Non-pigmented ciliary epithelial cell (primary cell): Measurements from ENCODE around the gene TMSB15C.
"Not testable (repeated sequence)": the region's sequence is repeated elsewhere in the genome, so short reads cannot be mapped to it uniquely, and the experiment has no call there.

Experiments used
- DNase-seq: peaks from one replicate; pipeline ENCODE4 v3.0.0-alpha.2; 2010; ENCODE audit warnings: low read depth

TMSB15C gene

DNA sequence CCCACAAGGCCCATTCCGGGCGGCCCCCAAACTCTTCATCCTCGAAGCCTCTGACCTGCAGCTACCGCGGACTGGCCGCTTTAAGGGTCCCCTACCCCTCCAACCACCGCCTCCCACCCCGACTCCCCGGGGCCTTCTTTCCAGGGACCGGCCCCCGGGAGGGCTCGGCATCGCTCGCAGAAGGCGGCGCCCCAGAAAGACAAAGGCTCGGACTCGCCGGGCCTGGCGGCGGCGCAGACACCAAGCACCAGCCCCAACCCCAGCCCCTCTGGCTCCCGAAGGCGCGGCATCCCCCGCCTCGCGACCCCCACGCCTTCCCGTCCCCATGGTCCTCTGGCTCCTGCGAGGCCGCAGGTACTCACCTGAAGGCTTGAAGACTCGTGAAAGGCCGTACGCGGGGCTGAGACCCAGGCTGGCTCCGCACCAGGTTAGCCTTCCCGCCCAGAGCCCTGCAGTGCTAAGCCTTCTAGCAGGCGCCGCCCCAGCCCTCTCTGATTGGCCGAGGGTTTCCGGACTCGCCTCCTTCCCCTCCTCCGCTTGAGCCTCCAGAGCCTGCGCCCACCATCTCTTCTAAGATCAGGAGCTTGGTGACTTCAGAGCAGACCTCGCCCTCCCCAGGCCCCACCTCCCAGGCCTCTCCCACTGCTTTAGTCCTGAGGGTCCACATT lies at the start of gene TMSB15C:
Gene TMSB15C, minus strand, starts transcription at position 459 of the 668 bp plus-strand sequence.
- not testable (repeated sequence) for DNase-seq

DNA sequence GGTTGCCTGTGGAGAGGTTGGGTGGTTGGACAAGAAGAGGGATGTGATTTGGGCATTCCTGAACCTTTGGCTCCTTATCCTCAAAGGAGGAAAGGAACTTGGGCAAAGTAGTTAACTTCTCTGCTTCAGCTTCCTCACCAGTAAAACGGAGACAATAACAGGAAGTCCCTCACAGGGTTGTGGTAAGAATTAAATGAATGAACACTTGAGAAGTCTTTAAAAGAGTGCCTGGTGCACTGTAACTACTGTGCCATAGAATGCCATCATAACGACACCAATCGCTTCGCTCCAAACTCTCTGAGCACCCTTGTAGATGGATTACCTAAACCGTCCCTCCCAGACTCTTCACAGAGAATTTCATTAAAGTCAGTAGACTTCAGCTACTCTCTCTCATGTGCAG lies 46.8 kb upstream of the TMSB15C start:
- no peak for DNase-seq

DNA sequence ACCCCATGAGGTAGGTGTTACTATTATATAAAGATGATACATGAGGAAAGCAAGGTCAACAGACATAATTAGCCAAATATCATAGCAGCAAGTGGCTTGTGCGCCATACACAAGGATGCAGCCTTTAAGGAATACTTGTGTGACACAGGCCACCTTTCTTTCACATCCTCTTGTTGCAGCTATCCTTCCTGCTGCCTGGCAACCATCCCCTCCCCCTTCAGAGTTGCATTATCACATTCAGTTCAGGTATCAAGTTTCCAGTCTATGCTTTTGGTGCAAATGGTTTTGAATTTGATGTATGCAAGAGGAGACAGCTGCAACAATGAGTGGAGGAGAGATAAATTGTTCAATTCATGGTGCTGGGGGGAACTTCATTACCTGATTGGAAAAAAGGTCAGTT lies 42.7 kb upstream of the TMSB15C start:
- DNase-seq, result no peak

DNA sequence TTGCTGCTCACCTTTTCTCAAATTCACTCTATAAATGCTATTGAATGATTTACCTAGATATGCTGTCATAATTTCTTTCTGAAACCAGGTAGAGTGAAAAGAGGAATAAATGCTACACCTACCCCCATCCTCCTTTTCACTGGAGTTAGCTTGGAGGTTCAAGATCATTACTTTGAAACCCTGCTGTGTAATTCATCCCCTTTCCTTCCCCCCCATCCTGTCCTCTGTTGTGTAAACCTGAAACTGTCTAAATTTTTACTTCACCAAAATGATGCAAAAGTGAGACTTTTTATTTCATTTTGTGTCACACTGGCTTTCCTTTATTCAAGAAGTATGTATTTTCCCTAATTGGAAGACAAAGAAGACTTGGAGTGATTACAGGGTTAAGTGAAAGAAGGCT lies 41.7 kb upstream of the TMSB15C start:
- no peak for DNase-seq

DNA sequence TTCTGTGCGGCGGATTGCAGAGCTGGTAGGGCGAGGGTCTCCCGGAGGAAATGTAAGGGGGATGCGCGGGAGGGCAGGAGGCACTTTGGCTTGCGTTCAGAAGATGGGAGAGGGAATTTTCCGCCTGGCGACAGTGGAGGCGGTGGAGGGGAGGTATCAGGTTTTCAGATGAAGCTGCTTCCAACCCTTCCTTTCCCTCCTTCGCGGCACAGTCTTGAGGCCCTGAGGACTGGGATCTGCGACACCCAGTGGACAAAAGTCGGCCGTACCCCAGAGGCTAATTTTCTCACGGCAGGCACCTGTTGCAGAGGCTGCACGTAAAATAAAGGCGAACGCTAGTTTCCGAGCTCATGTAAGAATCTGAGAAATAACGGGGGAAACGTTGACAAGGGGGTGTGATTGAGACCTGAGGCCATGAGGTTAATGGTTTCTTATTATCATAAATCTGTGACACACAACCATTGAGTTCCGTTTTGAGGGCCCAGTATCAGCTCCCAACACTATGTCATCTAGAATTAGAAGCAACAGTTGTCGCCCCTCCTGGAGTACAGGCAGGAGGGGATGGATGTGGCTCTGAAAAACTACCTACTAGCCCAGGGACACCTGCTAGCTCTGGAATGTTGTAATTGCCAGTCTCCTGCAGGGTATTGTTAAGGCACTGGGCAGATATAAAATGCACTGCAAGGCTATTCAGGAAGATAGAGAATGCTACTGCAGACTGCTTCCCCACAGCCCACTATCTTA lies 37.4 kb upstream of the TMSB15C start:
- no peak for DNase-seq

DNA sequence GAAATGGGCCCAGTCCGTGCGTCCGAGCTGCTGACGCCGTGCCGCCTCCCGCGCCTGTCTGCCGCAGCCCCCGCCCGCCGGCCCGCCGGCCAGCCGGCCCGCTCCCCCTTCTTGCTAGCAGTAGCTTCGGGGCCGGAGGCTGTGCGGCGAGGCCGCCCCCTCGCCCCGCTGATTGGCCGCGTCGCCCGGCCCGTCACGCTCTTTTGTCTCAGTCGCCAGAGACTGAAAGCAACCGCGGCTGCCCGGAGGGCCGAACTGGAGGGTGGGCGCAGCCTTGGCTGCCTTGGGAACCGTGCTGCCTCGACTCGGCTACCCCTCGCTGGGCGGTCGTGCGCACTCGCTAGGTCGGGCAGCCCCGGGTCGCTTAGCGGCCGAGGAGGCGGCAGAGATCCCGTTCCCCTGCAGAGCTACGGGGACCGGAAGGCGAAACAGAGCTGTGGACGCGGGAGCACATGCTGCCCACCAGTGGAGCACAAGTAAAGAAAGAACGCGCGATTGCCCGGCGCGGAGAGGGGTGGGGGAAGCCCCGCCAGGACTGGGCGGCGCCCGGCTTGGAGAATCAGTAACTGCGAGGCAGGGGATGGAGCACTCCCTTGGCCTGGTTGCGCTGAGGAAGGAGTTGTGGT lies 36.4 kb upstream of the TMSB15C start, which contains the start of gene ZCCHC18:
Gene ZCCHC18, plus strand, starts transcription at position 198 of the 626 bp plus-strand sequence. CDS start 1,589 bp downstream, outside the sequence.
- DNase-seq, result no peak

DNA sequence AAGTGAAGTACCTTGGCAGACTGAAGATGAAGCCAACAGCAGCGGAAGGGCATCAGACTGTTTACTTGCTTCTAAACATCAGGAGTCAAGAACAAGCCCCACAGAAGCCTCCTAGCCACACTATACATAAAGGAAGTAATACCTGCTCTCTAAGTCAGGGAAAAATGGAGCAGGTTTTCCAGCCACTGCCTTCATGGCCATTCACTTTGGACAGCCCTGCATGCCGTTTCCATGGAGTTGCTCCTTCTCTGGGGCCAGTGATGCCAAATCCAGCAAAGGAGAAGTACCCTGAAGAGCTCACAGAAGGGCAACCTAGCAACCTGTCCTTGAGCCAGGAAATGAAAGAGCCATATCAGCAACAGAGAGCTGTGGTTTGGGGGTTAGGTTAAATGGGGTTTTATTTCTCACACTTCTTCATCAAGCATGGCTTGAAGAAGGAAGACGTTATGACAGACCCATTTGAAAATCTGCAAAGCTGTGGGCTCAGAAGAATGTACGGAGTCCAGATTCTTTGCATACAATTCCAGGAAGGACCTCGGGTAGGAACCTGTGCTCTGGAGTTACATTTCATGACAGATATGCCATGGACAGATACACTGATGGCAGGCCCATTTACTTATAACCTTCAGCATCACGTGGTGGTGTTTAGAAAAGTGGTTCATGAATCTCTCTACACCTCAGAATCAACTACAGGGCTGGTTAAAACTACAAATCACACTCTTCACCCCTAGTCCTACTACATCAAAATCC lies 34.6 kb upstream of the TMSB15C start:
- DNase-seq, result not testable (repeated sequence)

DNA sequence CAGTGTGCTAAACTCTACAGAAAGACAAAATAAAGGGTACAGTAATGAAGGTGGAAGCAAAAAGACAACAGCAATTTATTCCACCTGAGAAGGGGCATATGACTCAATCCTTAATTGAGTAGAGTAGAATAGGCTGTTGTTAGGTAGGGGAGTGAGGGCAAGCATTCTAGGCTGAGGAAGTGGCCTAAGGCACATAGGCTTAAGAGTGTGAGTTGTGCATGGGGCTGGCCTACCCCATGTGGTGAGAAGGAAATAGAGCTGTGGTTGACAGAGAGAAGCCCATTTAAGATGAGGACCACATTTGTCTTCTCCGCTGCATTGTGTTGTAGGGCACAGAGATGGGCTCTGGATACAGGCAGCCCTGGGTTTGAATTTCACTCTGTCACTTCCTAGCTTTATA lies 32.9 kb upstream of the TMSB15C start:
- no peak for DNase-seq

DNA sequence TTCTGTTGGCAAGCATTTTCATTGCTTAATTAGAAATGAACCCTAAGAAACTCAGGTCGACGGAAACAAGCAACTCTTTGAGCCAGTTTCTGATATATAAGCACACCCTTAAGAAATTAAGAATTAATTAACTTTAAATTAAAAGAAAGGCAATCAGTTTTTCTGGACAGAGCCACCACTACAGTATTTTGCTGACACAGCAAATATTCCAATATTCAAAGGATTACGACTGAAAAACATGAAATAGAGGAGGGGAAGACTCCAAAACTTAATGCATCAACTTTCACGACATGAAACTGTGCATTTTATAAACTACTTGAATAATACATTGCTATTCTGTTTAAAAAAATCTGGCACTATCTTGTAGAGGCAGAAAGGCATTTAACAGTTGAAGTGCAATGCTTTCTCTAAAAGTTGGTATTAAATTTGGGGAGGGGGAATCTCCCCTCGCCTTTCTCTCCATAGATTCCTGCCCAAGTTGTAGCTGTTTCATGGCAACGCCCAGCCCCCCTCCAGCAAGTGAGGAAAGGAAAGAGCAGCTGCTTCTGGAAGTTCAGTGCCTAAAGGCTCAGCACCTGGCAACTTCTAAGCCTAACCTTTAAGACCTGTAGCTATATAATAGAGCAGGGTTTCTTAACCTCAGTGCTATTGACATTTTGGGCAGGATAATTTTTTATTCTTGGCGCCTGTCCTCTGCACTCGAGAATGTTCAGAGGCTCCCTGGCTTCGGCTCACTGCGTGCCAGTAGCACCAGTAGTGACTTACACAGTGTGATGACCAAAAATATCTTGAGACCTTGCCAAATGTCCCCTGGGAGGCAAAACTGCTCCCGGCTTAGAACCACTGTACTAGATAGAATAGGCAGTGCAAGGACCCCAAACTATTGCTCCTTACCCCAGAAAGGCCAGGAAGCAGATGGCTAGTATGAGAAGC lies 29.6 kb upstream of the TMSB15C start:
- no peak for DNase-seq

DNA sequence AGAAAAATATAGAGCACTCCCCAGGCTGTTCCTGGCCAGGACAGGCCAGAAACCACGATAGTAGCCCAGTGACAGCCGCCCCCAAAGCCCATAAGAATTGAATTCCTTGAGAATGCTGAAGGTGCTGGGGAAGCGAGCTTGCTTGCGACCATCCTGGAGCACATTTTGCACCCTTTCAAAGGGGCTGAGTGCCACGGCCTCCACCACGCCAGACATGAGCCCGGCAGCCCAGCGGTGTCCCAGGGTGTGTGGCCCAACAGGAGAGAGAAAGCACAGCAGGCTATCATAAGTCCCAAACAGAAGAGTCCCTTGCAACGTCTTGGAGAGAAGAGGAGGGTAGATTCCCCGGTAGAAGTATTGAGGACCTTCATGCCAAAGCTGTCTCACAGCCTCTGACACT lies 28.6 kb upstream of the TMSB15C start:
- DNase-seq, result no peak

DNA sequence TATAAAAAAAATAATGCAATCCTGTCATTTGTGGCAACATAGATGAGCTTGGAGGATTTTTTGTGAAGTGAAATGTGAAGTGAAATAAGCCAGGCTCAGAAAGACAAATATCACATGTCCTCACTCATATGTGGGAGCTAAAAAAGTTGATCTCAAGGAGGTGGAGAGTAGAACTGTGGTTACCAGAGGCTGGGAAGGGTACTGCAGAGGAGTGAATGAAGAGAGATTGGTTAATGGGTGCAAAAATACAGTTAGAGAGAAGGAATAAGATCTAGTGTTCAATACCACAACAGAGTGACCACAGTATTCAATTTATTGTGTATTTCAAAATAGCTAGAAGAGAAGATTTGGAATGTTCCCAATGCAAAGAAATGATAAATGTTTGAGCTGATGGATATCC lies 22.9 kb upstream of the TMSB15C start:
- DNase-seq, result no peak

DNA sequence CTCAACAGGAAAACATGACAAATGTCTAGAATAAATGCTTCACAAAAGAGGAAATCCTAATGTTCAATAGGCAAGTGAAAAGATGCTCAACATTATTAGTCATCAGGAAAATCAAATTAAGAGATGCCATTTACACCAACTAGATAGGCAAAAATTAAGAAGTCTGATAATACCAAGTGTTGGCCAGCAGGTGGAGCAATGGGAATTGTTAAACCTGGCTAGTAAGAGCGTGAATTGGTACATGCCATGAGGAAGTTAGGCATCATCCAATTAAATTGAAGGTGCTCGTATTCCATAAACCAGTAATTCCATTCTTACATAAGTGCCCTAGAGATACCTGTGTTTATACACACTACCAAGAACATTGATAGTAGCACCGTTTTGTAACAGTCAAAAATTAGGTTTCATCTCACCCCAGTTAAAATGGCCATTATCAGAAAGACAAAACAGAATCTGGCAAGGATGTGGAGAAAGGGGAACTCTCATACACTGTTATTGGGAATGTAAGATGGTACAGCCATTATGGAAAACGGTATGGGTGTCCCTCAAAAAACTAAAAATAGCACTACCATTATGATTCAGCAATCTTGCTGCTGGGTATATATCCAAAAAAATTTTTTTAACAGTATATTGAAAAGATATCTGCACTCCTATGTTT lies 22.2 kb upstream of the TMSB15C start:
- DNase-seq, result no peak

DNA sequence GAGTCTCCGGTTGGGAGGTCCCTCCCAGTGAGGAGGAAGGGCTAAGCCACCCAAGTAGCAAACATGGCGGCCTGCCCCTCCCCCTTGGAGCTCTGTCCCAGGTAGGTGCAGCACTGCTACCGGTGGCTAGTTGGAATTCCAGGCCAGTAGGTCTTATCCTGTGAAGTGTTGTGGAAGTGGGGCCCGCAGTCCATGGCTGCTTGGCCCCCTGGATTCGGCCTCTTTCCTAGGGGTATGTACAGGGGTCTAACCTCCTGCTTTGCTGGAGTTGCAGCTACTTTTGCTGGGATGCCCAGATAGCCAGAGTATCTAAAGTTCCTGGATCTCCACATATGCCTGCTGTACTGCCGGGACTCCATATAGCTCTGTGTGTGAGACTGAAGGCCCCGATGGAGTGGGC lies 9.9 kb upstream of the TMSB15C start:
- DNase-seq, result no peak

DNA sequence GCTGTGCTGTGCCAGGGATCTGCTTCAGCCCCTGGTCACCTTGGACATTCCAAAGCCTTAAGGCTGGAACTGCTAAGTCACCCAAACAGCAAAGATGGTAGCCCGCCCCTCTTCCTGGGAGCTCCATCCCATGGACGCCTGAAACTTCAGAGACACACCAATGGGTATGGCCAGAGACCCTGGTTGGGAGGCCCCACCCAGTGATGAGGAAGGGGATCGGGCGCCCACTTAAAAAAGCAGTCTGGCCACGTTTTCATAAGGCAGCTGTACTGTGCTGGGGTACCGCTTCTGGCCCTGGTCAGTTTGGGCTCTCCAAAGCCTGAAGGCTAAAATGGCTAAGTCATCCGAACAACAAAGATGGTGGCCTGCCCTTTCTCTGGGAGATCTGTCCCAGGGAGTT lies 9.4 kb upstream of the TMSB15C start:
- DNase-seq, result no peak

DNA sequence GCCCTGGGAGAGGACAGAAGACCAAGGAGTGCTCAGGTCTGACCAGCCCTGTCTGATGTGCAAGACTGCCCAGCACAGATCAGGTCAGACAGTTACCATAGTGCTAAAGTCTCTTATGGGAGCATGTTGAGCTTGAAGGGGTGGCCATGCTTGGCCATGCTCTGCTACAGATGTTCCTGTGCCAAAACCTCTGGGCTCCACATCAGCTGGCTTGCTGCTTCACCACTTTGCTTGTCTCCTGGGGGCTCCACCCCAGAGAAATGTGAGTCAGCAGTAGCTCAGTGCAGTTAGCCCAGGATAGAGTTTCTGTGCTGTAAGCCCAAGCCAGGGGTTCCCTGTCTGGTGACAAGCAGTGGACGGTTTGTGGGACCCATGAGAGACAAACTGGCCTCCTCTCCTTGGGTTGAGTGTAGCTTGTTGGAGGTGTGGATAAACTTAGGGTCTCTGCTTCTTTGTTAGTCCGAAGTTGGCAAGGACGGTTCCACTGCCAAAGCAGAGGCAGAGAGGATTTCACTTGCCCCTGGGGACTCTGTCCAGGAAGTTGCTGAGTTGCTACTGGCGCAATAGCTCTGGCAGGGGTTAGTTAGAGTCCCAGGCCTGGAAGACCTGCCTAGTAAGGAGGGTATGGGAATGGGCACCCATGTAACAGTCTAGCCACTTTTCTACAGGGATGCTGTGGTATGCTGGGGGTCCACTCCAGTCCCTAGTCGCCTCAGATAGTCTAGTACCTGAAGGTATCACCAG lies 8.7 kb upstream of the TMSB15C start:
- no peak for DNase-seq

DNA sequence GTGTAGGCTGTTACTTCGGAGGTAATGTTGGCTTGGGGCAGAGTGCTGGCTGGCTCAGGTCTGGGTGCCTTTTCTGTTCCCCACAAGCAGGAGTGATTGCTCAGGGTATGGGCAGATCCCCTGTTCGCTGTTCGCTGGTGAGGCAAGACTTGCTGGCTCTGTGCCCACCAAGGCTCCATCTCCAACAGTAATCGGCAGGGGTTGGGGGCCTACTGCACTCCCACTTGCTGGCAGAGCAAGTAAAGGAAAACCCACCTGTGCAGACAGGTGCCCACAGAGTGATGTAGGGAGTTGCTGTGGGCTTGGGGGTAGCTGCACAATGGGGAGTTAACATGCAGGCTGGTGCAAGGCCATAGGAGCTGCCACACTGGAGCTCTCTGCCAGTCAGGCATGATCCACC lies 8.0 kb upstream of the TMSB15C start:
- DNase-seq, result no peak

DNA sequence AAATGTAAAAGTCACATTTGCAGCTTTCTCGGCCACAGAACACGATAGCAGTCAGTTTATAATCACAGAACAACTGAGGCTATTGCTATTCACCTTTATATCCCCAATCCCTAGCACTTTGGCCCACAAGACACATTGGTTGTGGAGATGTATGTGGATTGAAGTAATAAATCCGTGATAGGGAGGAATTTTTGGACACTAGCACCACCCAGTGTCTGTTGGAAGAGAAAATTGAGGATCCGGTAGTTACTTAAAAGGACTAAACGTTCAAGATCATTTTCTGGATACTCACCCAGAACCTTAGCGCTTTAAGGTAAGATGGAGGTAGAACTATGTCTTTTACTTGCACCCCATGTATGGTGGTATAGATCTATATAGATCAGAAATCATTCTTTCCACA lies 1.8 kb upstream of the TMSB15C start:
- DNase-seq, result not testable (repeated sequence)

DNA sequence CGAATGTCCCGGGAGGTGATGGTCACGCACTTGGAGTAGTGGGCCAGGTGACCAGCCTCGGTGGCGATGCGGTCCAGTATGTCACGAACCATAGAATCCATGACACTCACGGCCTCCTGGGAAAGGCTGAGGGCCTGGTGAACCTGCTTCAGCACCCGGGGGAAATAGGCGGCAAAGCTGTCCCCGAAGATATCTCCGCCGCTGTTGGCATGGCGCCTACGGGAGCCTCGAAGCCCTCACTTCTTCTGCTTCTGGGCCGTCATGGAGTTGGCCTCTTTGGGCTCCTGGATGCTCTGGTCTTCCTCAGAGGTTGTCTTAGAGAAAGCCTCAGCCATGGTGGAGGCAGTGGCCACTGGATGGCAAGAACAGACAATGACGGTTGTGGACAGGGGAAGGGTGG lies 13.4 kb downstream of the TMSB15C start:
- not testable (repeated sequence) for DNase-seq

DNA sequence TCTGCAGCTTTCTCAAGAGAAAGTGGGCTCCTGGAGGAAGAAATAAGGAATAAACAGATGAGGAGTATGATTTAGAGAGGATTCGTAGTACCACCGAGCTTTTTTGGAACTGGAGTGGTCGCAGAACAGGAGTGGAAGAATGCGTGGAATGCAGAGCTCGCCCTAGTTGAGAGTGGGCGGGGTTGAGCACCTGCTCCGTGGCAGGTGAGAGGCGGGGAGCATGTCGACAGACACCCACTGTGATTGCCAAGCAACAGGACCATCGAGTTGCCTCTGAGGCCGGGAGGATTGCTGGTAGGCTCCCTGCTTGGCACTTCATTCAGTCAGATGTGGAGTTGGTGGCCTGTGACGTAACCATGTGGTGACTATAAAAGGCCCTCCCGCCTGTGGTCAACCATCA lies 21.1 kb downstream of the TMSB15C start:
- not testable (repeated sequence) for DNase-seq

DNA sequence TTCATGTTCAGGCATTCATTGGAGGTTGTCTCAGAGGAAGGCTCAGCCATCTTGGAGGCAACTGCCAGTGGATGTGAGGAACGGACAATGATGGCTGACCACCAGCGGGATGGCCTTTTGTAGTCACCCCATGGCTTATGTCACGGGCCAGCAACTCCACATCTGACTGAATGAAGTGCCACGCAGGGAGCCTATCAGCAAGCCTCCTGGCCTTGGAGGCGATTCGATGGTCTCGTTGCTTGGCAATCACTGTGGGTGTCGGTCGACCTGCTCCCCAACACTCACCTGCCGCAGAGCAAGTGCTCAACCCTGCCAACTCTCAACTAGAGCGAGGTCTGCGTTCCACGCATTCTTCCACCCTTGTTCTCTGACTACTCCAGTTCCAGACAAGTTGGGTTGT lies 28.9 kb downstream of the TMSB15C start:
- no peak for DNase-seq
